ENCODE data around the gene ERI3.

GRCh38 chr1:44368471-44369151 is 13.6 kb upstream of the ERI3 start:
- TF ChIP-seq MAX (IDR thresholded peaks at IDR 0.05; ENCODE audit: insufficient read depth, insufficient read length) (no peak), POLR2A (IDR thresholded peaks at IDR 0.05; ENCODE audit: low read depth, low read length) (no peak), CTCF (IDR thresholded peaks at IDR 0.05; ENCODE audit: extremely low read depth in 1 of 2, insufficient read depth in 1 of 2, low read depth in 1 of 2, low read length in 2 of 2) (no peak), EZH2 (IDR thresholded peaks at IDR 0.05; ENCODE audit: borderline replicate concordance, low read depth, low read length, severe bottlenecking) (no peak), POLR2AphosphoS5 (IDR thresholded peaks at IDR 0.05; ENCODE audit: insufficient read depth, low read depth, low read length) (no peak), FOS (IDR thresholded peaks at IDR 0.05; ENCODE audit: borderline replicate concordance, insufficient read depth, low read length) (no peak)

Data from endothelial cell of umbilical vein (primary cell).